ENCODE measurements around the gene ANKRD10.
"Not testable (repeated sequence)": the region's sequence is repeated elsewhere in the genome, so short reads cannot be mapped to it uniquely, and the experiment has no call there.

Gene ANKRD10

GRCh38 chr13:110915057-110915873, at the start of gene ANKRD10:
TSS of gene ANKRD10 (minus strand) at chr13:110915069. CDS start at chr13:110914934, 135 bp downstream.
- peak; percentile 99 for DNase-seq

- DNase-seq: no peak
These were observed 49.6 kb upstream of the ANKRD10 start for GRCh38 chr13:110964229-110965037.

- no peak for DNase-seq
These were observed 48.7 kb upstream of the ANKRD10 start for GRCh38 chr13:110963554-110963970.

- DNase-seq: no peak
These were observed 47.1 kb upstream of the ANKRD10 start for GRCh38 chr13:110961959-110962358.

GRCh38 chr13:110960204-110960603, 45.3 kb upstream of the ANKRD10 start:
- no peak for DNase-seq

- DNase-seq: no peak
These were observed 43.1 kb upstream of the ANKRD10 start for GRCh38 chr13:110957931-110958330.

GRCh38 chr13:110957181-110957884, 42.5 kb upstream of the ANKRD10 start:
- no peak for DNase-seq

GRCh38 chr13:110956216-110956615, 41.3 kb upstream of the ANKRD10 start:
- DNase-seq: not testable (repeated sequence)

- not testable (repeated sequence) for DNase-seq
These were observed 40.7 kb upstream of the ANKRD10 start for GRCh38 chr13:110955608-110956007.

- not testable (repeated sequence) for DNase-seq
These were observed 40.2 kb upstream of the ANKRD10 start for GRCh38 chr13:110955072-110955503.

GRCh38 chr13:110954533-110954920, 39.7 kb upstream of the ANKRD10 start:
- DNase-seq: not testable (repeated sequence)

- no peak for DNase-seq
These were observed 39.1 kb upstream of the ANKRD10 start for GRCh38 chr13:110953833-110954532.

- no peak for DNase-seq
These were observed 38.5 kb upstream of the ANKRD10 start for GRCh38 chr13:110953416-110953815.

- DNase-seq: not testable (repeated sequence)
These were observed 37.3 kb upstream of the ANKRD10 start for GRCh38 chr13:110952135-110952534.

- DNase-seq: no peak
These were observed 36.1 kb upstream of the ANKRD10 start for GRCh38 chr13:110950819-110951570.

- DNase-seq: no peak
These were observed 35.5 kb upstream of the ANKRD10 start for GRCh38 chr13:110950356-110950755.

GRCh38 chr13:110949628-110950027, 34.8 kb upstream of the ANKRD10 start:
- DNase-seq: no peak

- DNase-seq: no peak
These were observed 34.2 kb upstream of the ANKRD10 start for GRCh38 chr13:110949116-110949515.

GRCh38 chr13:110947338-110947737, 32.5 kb upstream of the ANKRD10 start:
- not testable (repeated sequence) for DNase-seq

GRCh38 chr13:110945928-110946570, 31.2 kb upstream of the ANKRD10 start:
- DNase-seq: no peak

Measured in NCI-H345 (cell line).